GM19193 (cell line): ENCODE data around the gene RPS21.

ENCODE experiments used
- POLR2A ChIP-seq: IDR thresholded peaks from 4 replicates; pipeline ENCODE4 v1.6.1; 2011; ENCODE audit not compliant: insufficient read depth, insufficient read length; ENCODE audit errors: extremely low read depth

The RPS21 gene

GRCh38 chr20:62367633-62368391, 19.1 kb upstream of the RPS21 start:
- TF ChIP-seq POLR2A = no peak

- no peak for TF ChIP-seq POLR2A
Measured at GRCh38 chr20:62368392-62368975, 18.4 kb upstream of the RPS21 start.

- no peak for TF ChIP-seq POLR2A
Measured at GRCh38 chr20:62368976-62369814, 17.7 kb upstream of the RPS21 start.

- no peak for TF ChIP-seq POLR2A
Measured at GRCh38 chr20:62369815-62370114, 17.1 kb upstream of the RPS21 start.

- TF ChIP-seq POLR2A = no peak
Measured at GRCh38 chr20:62370115-62370806, 16.6 kb upstream of the RPS21 start.

- no peak for TF ChIP-seq POLR2A
Measured at GRCh38 chr20:62370807-62371587, 15.9 kb upstream of the RPS21 start.

GRCh38 chr20:62371588-62372041, 15.3 kb upstream of the RPS21 start:
- no peak for TF ChIP-seq POLR2A

GRCh38 chr20:62372042-62372993, 14.6 kb upstream of the RPS21 start:
- TF ChIP-seq POLR2A = no peak

GRCh38 chr20:62374331-62375152, 12.4 kb upstream of the RPS21 start:
- no peak for TF ChIP-seq POLR2A

GRCh38 chr20:62376112-62377063, 10.5 kb upstream of the RPS21 start:
- TF ChIP-seq POLR2A = no peak

GRCh38 chr20:62377064-62377461, 9.8 kb upstream of the RPS21 start:
- TF ChIP-seq POLR2A = no peak
